Left ventricle myocardium inferior (tissue), 1 donor: ENCODE data around the gene CCDC157. TPM values are rescaled to one million over a fixed set of nuclear protein-coding genes. Genes with fewer than 3 reads are reported as not detected.

Source experiments
- DNase-seq: peaks from one replicate; pipeline ENCODE4 v3.0.0-alpha.2; 2020
- H3K27ac ChIP-seq: fragments of 200-600 bp; replicated peaks from 2 replicates; pipeline ENCODE4 v1.8.0; 2021
- H3K27me3 ChIP-seq: fragments of 200-600 bp; 2 replicates; pipeline ENCODE4 v1.8.0; 2021; ENCODE audit warnings: low read depth
- H3K36me3 ChIP-seq: fragments of 200-600 bp; 2 replicates; pipeline ENCODE4 v1.8.0; 2021
- H3K4me1 ChIP-seq: fragments of 200-600 bp; 2 replicates; pipeline ENCODE4 v1.8.0; 2021
- H3K4me3 ChIP-seq: fragments of 200-600 bp; 2 replicates; pipeline ENCODE4 v1.8.0; 2021; ENCODE audit warnings: mild to moderate bottlenecking, moderate library complexity
- H3K9me3 ChIP-seq: fragments of 200-600 bp; replicated peaks from 2 replicates; pipeline ENCODE4 v1.8.0; 2021
- intact Hi-C: fragments of 100-400 bp; cut with micrococcal nuclease; formaldehyde crosslinking; loops from one replicate; pipeline ENCODE4 v1.11.0; 2022
- total RNA-seq: library from RNA; stranded (reverse); fragmentation: NEBNext Ultra II Directional; extraction: Animal tissue kit (Norgen Biotek cat#: 25700); gene quantifications from one replicate; pipeline ENCODE4 v1.2.1, GENCODE V29; 2021
- TF ChIP-seq, protein P1 (sequence below): fragments of 200-600 bp; IDR thresholded peaks from 2 replicates; pipeline ENCODE4 v1.8.0; 2021; ENCODE audit warnings: antibody characterized with exemption, mild to moderate bottlenecking, borderline replicate concordance
- donor health status: DM: no; HTN: yes; CAD: no; lungs with severe emphysema.

Gene CCDC157
- total RNA-seq, 1 donor from 2014 or later: 0.58 TPM

DNA sequence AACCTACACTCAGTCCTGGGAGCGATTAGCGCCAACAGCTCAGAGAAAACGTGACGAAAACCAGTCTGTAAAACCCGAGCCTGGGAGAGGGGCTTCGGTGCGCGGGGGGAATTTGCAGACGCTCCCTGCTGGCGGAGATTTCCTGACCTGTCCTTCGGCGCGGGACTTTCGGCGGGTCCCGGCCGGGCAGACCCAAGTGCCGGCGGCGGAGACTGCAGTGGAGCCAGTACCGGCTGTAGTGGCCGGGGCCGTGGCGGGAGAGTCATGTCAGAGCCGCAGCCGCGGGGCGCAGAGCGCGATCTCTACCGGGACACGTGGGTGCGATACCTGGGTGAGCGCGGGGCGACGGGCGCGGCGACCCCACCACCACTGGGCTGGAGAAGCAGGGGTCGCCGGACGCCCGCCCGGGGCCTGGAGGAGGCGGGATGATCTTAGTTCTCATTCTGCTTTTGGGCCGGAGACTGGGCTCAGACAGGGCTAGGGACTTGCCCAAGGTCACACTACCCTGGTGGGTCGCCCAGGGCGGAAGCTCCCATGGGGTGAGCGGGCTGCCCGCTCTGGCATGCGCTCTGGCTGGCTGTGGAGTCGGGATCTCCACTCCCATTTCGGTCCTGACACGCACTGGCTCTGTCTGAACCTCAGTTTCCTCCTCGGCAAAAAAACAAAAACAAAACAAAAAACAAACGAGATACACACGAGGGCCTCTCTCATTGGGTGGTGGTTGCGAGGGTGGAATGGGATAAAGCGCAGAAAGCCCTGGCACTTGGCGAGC, 69.0 kb downstream of the CCDC157 start, which contains the start of gene MTFP1:
MTFP1 (plus strand) TSS at position 153 of the 772 bp plus-strand sequence; CDS start at position 265, 112 bp downstream.
- intact Hi-C loops: no loop called here
- H3K9me3 ChIP-seq: no peaks in the 10 kb centered on the region

More for the DNA sequence above, 69.0 kb downstream of the CCDC157 start, which contains the start of gene MTFP1:
- Histone ChIP-seq H3K4me3 (peak within 1 kb of the TSS; percentile 89), H3K27ac (peak within 1 kb of the TSS; percentile 99), H3K27me3 (no peaks in the 10 kb centered on the region), H3K36me3 (peaks cover 3% of the 10 kb centered on the region), H3K4me1 (peaks cover 50% of the 10 kb centered on the region)
- peak; percentile 53 for DNase-seq
- TF ChIP-seq, protein P1, sequence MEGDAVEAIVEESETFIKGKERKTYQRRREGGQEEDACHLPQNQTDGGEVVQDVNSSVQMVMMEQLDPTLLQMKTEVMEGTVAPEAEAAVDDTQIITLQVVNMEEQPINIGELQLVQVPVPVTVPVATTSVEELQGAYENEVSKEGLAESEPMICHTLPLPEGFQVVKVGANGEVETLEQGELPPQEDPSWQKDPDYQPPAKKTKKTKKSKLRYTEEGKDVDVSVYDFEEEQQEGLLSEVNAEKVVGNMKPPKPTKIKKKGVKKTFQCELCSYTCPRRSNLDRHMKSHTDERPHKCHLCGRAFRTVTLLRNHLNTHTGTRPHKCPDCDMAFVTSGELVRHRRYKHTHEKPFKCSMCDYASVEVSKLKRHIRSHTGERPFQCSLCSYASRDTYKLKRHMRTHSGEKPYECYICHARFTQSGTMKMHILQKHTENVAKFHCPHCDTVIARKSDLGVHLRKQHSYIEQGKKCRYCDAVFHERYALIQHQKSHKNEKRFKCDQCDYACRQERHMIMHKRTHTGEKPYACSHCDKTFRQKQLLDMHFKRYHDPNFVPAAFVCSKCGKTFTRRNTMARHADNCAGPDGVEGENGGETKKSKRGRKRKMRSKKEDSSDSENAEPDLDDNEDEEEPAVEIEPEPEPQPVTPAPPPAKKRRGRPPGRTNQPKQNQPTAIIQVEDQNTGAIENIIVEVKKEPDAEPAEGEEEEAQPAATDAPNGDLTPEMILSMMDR: no peak

Other genes with a start within 250 kb of the CCDC157 start
- gene LIF, start 110.2 kb upstream of the CCDC157 start, total RNA-seq: 0.16 TPM
- gene OSM, start 90.2 kb upstream of the CCDC157 start, total RNA-seq: not detected
- 6.5 TPM for gene CASTOR1, start 67.5 kb upstream of the CCDC157 start, total RNA-seq
- gene TBC1D10A, start 30.1 kb upstream of the CCDC157 start, total RNA-seq: 5.8 TPM
- gene SF3A1, start 113 bp upstream of the CCDC157 start, total RNA-seq: 89.2 TPM
- gene RNF215, start 30.4 kb downstream of the CCDC157 start, total RNA-seq: 4.9 TPM
- gene SEC14L2, start 40.0 kb downstream of the CCDC157 start, total RNA-seq: 1.2 TPM
- 19.7 TPM for gene MTFP1, start 68.8 kb downstream of the CCDC157 start, total RNA-seq
- not detected for gene SEC14L3, start 115.0 kb downstream of the CCDC157 start, total RNA-seq
- 0.11 TPM for gene SEC14L4, start 148.7 kb downstream of the CCDC157 start, total RNA-seq
- gene SEC14L6, start 189.7 kb downstream of the CCDC157 start, total RNA-seq: not detected
- 0.16 TPM for gene GAL3ST1, start 217.7 kb downstream of the CCDC157 start, total RNA-seq
- 23.1 TPM for gene PES1, start 234.9 kb downstream of the CCDC157 start, total RNA-seq